8988T (cell line): ENCODE measurements around the gene NANP.
"Not testable (repeated sequence)": the region's sequence is repeated elsewhere in the genome, so short reads cannot be mapped to it uniquely, and the experiment has no call there.

Source experiments
- DNase-seq: peaks from one replicate; pipeline ENCODE4 v3.0.0; 2011

Gene NANP

GRCh38 chr20:25623736-25624499 lies at the start of gene NANP:
TSS of gene NANP (minus strand) at chr20:25624014. CDS start at chr20:25623948, 66 bp downstream.
- DNase-seq = peak; percentile 89

- no peak for DNase-seq
Observed at GRCh38 chr20:25672659-25673235, 48.9 kb upstream of the NANP start.

GRCh38 chr20:25669826-25670422 lies 46.1 kb upstream of the NANP start:
- DNase-seq = no peak

GRCh38 chr20:25668446-25668845 lies 44.6 kb upstream of the NANP start:
- DNase-seq = no peak

GRCh38 chr20:25659999-25660398 lies 36.2 kb upstream of the NANP start:
- DNase-seq = no peak

GRCh38 chr20:25654487-25654886 lies 30.7 kb upstream of the NANP start:
- no peak for DNase-seq

- DNase-seq = not testable (repeated sequence)
Observed at GRCh38 chr20:25652866-25653265, 29.1 kb upstream of the NANP start.

GRCh38 chr20:25644814-25645213 lies 21.0 kb upstream of the NANP start:
- no peak for DNase-seq

GRCh38 chr20:25643716-25644115 lies 19.9 kb upstream of the NANP start:
- DNase-seq = no peak

- DNase-seq = no peak
Observed at GRCh38 chr20:25637247-25637646, 13.4 kb upstream of the NANP start.

GRCh38 chr20:25632940-25633790 lies 9.4 kb upstream of the NANP start:
- DNase-seq = no peak

GRCh38 chr20:25630615-25631014 lies 6.8 kb upstream of the NANP start:
- DNase-seq = not testable (repeated sequence)

- no peak for DNase-seq
Observed at GRCh38 chr20:25629816-25630499, 6.1 kb upstream of the NANP start.

GRCh38 chr20:25626779-25627178 lies 3.0 kb upstream of the NANP start:
- no peak for DNase-seq

- DNase-seq = no peak
Observed at GRCh38 chr20:25624500-25624939, 706 bp upstream of the NANP start.

GRCh38 chr20:25623225-25623735 lies 534 bp downstream of the NANP start:
- no peak for DNase-seq

GRCh38 chr20:25622450-25623224 lies 1.2 kb downstream of the NANP start:
- DNase-seq = no peak

- DNase-seq = no peak
Observed at GRCh38 chr20:25622049-25622448, 1.8 kb downstream of the NANP start.

GRCh38 chr20:25619514-25619913 lies 4.3 kb downstream of the NANP start:
- no peak for DNase-seq

- DNase-seq = no peak
Observed at GRCh38 chr20:25608774-25609173, 15.0 kb downstream of the NANP start.

- no peak for DNase-seq
Observed at GRCh38 chr20:25606094-25606695, 17.6 kb downstream of the NANP start.
